ENCODE measurements around the gene GNAI2.
"Not testable (repeated sequence)": the region's sequence is repeated elsewhere in the genome, so short reads cannot be mapped to it uniquely, and the experiment has no call there.

The GNAI2 gene

GRCh38 chr3:50245251-50245745 lies 9.3 kb downstream of the GNAI2 start:
- no peak for DNase-seq (ENCODE audit: low read depth)

GRCh38 chr3:50245831-50246516 lies 10.0 kb downstream of the GNAI2 start:
- DNase-seq (ENCODE audit: low read depth) = peak; percentile 99

GRCh38 chr3:50246517-50246954 lies 10.5 kb downstream of the GNAI2 start:
- peak; percentile 60 for DNase-seq (ENCODE audit: low read depth)

- DNase-seq (ENCODE audit: low read depth) = no peak
Observed at GRCh38 chr3:50248387-50248786, 12.4 kb downstream of the GNAI2 start.

GRCh38 chr3:50249457-50249856 lies 13.5 kb downstream of the GNAI2 start:
- no peak for DNase-seq (ENCODE audit: low read depth)

GRCh38 chr3:50250514-50250913 lies 14.5 kb downstream of the GNAI2 start:
- no peak for DNase-seq (ENCODE audit: low read depth)

GRCh38 chr3:50251220-50251619 lies 15.2 kb downstream of the GNAI2 start:
- DNase-seq (ENCODE audit: low read depth) = no peak

- no peak for DNase-seq (ENCODE audit: low read depth)
Observed at GRCh38 chr3:50254577-50255250, 18.7 kb downstream of the GNAI2 start.

- no peak for DNase-seq (ENCODE audit: low read depth)
Observed at GRCh38 chr3:50255251-50255615, 19.2 kb downstream of the GNAI2 start.

GRCh38 chr3:50256978-50257890 lies 21.2 kb downstream of the GNAI2 start:
- no peak for DNase-seq (ENCODE audit: low read depth)

GRCh38 chr3:50258029-50258680 lies 22.2 kb downstream of the GNAI2 start:
- DNase-seq (ENCODE audit: low read depth) = no peak

GRCh38 chr3:50258979-50259378 lies 23.0 kb downstream of the GNAI2 start:
- no peak for DNase-seq (ENCODE audit: low read depth)

GRCh38 chr3:50259432-50260026 lies 23.5 kb downstream of the GNAI2 start:
- no peak for DNase-seq (ENCODE audit: low read depth)

GRCh38 chr3:50260027-50260941 lies 24.3 kb downstream of the GNAI2 start:
- DNase-seq (ENCODE audit: low read depth) = peak; percentile 69

- DNase-seq (ENCODE audit: low read depth) = no peak
Observed at GRCh38 chr3:50260942-50261441, 25.0 kb downstream of the GNAI2 start.

- DNase-seq (ENCODE audit: low read depth) = no peak
Observed at GRCh38 chr3:50261505-50261904, 25.5 kb downstream of the GNAI2 start.

GRCh38 chr3:50262200-50262599 lies 26.2 kb downstream of the GNAI2 start:
- DNase-seq (ENCODE audit: low read depth) = not testable (repeated sequence)

- DNase-seq (ENCODE audit: low read depth) = no peak
Observed at GRCh38 chr3:50262778-50263177, 26.8 kb downstream of the GNAI2 start.

- DNase-seq (ENCODE audit: low read depth) = no peak
Observed at GRCh38 chr3:50263478-50264382, 27.7 kb downstream of the GNAI2 start.

Measured in activated T-cell treated with anti-CD3 and anti-CD28 coated beads for 1 hour (primary cell).